NCI-H2171 (cell line): ENCODE measurements around the gene DNAJC4.
"Not testable (repeated sequence)": the region's sequence is repeated elsewhere in the genome, so short reads cannot be mapped to it uniquely, and the experiment has no call there.

Source experiments
- DNase-seq: peaks from one replicate; lab custom pipeline; 2025; lab: John Stamatoyannopoulos, UW

Gene DNAJC4

DNA sequence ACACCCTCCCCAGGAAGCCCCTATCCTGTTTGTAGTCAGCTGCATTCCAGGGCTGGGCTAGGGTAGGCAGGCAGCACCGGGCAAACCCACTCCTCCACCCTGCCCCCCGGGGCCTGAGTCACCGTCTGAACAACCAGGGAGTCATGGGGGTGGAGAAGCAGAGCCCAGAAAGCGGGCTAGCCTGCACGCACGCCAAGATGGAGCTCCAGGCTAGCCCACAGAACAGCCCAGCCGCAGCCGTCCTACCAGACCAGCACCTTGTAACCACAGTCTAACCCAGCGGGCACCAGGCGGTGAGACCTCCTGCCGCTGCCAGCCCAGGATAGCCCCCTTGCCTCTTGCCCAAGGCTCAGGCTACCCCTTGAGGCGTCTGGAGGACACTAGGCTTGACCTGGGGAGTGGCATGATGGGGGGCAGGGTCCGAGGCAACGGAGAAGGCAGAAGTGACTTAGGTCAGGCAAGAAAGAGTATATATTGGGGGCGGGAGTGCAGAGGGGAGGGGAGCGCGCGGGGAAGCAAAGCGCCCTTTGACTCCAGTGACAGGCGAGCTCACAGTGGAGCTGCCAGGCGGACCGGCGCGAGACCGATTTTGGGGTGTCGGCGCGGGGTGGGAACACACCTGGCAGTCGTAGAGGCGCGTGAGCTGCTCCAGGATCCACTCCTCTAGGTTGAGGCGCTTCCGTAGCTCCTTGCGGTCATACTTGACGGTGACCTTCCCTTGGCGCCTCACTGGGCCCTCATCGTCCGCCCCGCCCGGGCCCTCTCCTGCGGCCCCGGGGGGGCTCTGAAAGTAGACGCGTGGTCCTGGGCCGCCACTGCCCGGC, 15.7 kb downstream of the DNAJC4 start:
- DNase-seq: peak; percentile 43

DNA sequence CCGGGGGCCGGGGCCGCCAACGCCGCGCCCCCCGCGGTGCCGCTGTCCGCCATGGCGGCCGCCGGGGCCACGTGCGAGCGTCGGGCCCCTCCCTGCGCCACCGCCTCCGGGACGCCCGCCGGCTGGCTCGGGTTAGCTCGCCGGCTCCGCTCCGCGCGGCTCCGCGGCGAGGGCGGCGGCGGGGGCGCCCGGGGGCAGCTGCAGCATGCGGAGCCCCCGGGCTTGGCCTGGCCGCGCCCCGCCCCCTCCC, 16.2 kb downstream of the DNAJC4 start:
- DNase-seq: not testable (repeated sequence)

DNA sequence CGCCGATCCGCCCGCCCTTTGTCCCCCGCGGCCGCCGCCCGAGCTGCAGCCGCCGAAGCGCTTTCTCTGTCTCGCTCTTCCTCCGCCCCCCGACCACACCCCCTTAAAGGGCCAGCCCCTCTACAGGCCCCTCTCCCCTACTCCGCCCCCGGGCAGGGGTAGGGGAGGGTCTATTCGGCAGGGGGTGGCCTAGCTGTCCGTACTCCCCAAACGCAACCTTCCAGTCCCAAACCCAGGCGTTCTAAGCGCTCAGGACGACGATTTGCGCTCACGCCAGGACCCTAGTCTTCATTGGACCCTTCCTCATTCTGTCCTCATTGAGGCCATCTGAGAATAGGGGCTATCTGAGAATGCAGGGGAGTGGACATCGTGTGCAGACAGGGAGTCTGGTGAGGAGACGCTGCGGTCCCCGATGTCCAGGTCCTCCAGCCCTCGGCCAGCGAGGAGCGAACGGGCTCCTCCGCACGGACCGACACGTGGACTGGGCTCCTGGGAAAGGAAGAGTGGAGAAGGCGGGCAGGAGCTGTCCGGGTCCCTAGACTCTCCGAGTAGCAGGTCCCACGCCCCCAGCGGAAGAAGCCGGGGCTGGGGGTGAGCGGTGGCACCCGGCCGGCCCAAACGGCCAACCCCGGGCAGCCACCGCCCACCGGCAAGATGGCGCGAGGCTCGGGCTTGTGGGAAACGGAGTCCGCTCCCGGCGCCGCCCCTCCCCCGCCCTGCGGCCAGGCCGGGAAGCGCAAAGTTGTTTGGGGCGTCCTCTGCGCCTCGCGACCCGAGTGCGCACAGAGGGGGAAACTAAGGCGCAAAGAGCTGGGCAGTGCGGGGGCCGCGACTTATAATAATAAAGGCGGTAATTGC, 16.8 kb downstream of the DNAJC4 start, which contains the start of gene PPP1R14B:
TSS of gene PPP1R14B (minus strand) at position 73 of the 858 bp plus-strand sequence. CDS start 270 bp downstream, outside the sequence.
- DNase-seq: peak; percentile 79

DNA sequence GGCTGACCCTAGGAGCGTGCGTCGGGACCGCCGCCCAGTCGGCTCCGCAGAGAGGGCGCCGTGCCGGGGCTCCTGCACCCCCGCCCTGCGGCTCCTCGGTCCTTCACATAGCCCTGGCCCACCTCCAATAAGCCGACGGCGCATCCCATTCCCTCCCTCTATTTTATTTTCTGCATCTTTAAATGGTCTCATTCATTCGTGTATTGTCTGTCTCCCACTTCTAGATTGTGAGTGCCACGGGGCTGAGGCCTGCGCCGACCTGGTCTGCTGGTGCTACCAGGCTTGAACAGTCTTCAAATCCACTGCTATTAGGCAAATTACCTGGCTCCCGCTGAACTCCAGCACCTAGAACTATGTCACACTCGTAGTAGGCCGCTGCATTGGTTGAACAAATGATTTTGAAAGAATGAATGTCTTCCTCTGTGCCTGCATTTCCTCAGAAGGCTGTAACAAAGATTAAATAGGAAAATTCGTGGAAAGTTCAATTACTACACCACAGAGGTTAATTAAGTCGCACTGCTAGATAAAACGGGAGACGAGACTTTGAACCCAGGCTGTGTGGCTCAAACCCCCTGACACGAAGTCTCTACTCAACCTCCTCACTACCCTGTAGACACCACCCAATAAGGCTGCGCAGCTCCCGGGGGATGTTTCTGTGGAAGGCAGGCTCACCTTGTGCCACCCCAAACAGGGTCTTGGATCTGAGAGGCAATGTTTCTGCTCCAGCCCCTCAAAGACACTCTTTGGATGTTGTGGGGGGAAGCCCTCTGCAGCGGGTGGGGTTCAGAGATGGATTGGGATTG, 17.6 kb downstream of the DNAJC4 start:
- no peak for DNase-seq

DNA sequence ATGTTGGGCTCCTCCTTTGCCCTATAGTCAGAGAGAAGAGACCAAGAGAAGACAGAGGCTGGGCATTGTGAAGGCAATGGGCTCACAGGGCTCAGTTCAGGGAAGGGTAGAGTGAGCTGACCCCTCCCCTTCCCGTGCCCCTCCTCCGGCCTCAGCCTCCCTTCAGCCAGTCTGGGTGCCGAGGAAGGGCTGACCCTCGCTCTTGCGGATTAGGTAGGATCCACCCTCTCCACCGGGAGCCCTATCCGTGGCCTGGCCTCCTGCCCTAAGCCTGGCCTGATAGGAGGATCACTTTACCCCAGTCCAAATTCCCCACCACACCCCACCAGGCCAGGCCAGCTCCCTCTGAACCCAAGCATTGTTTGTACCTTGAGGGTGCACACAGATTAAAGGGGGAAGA, 18.2 kb downstream of the DNAJC4 start:
- DNase-seq: no peak

DNA sequence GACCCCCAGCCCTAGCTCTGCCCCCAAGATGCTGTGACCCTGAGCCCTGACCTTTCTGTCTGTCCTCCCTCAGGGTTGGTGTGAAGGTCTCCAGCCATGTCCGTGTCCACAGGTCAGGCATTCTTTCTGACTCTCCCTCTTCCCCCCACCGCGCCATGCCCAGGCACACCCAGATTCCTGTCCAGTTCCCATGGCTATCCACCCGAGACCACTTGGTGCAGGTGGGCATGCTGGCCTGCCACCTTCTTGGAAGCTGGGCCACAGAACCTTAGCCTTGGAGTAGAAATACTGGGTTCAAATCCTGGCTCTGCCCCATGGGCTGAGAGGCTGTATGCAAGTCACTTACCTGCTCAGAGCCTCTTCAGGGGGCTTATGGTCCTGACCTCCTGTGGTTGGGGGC, 18.7 kb downstream of the DNAJC4 start:
- DNase-seq: no peak

DNA sequence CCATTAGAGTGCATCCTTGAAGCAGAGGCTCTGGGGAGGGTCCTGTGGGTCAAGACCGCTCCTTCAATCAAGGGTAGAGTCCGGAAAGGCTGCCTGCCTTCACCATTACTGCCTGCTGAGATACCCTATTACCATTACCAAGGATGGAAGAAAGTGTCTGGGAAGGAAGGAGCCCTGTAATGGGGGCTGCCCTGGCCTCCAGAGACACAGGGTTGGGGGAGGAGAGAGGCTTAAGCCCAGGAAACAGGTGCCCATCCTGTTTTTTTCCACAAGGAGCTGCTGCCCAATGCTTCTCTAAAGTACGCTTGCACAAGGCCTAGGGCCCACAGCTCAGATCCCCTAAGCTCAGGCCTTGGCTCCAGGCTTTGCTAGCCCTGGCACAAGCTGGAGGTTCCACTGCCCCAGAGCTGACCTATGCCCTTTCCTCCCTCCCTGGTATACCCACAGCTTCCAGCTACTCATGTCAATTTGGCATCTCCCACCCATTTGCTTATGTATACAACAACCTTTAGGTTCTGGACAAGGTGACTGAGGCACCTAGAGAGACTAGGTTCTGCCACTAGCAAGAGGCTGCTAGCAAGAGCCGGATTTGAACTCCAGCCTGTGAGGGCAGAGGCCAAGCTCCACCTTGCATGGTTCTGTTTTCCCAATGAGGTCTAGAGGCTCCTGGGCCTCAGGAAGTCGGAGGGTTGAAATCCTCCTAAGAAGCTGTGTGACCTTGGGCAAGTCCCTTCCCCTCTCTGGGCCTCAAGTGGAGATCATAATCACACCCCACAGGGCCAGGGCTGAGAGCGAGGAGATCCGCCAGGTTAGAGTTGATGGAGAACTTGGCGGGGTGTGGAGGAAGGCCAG, 19.4 kb downstream of the DNAJC4 start:
- DNase-seq: no peak

DNA sequence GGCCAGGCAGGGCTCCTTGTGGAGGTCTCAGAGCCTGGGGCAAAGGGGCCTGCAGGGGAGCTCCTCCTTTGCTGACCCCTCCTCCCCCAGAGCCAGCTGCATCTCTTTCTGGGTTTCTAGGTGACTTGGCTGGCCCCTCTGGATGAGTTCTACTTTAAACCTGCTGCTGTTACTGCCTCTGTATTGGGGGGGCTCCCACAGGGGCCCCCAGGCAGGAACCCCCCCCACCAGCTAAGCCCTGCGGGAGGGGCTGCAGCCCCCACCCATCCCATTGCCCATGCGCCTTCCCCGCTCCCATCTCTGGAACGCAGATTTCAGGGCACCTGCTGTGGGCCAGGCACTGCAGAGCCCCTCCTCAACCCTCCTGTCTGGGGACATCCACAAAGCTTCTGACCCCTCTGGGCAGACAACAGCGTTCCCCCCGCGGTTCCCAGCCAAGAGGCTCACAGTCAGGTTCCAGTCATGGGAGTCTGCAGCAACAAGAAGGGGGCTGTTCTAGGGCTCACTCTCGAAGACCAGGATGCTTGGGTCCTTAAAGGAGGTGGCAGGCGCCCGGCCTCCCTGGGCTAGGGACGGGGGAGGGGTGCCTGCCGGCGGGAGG, 20.2 kb downstream of the DNAJC4 start:
- DNase-seq: no peak

DNA sequence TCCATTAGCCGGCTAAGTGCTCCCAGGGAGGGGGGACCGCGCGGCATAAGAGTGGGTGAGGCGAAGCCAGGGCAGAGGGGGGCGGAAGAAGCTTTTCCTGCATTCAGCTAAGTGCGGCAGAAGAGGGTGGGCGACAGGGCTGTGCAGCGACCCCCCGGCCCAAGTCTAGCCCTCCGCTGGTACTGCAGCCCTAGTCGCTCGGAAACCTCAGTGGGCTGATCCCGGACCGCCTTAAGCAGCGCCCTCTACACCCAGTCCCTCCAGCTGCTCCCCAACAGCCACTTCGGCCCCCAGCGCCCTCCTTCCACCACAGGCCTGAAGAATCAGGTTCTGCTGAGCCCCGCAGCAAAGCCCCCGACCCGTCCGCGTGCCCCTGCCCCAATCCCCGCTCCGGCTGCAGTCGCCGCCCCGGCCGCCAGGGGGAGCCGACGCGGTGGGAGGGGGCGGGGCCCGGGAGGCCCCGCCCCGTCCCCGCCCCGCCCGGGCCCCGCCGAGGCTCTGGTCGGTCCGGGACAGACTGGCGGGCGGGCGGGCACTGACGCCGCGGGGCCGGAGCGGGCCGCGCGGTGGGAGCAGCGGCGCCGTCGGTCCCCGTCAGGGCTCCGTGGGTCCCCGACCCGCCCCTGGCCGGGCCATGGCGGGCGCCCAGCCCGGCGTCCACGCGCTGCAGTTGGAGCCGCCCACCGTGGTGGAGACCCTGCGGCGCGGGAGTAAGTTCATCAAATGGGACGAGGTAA, 20.8 kb downstream of the DNAJC4 start, which contains the start of gene PLCB3:
TSS of gene PLCB3 (plus strand) at position 515 of the 737 bp plus-strand sequence. CDS start at position 635, 120 bp downstream.
- peak; percentile 61 for DNase-seq

DNA sequence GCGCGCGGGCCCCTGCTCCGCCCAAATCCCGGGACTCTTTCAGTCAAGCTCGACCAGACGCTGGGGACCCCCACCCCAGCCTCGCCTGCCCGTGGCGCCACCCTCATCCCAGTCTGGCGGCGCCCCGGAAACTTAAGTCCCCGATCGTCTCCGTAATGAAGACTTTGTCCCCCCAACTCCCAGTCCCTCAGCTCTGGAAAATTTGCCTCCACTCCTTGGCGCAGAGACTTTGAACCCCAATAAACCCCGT, 21.3 kb downstream of the DNAJC4 start:
- no peak for DNase-seq

DNA sequence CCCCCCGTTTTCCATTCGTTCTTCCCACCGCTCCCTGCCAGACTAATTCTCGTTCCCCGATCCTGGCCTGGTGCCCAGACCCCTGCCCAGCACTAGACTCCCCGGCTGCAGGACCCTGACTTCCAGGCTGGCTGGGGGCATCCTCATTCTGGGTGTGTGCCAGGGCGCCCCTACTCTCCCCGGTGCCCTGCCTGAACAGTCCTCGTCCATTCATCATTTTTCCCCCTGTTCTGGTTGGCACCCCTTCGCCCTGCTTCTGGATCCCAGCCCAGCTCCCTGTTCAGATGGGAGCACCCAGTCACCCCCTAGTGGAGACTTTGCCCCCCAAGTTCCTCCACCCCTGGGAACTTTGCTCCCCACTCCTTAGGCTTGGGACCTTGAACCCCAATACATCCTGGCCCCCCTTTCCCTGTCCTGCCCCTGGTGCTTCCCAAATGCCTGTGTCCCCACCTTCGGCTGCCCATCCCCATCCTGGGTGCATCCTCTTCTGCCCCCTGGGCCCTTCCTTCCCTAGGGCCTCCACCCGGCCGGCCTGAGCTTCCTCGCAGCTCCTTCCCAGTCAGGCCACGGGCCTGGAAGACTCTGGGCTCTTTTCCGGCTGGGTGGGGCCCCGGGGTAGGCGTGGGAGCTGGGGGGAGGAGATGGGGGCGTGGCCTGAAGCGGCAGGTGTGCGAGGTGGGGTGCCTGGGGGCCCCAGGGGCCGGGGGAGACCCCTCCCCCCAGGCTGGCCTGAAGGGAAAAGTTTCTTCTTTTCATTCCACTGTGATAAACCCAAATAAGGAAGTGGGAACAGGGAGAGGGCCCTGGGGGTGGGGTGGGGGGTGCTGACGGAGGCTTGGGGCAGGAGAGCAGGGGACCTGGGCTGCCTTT, 21.9 kb downstream of the DNAJC4 start:
- no peak for DNase-seq

DNA sequence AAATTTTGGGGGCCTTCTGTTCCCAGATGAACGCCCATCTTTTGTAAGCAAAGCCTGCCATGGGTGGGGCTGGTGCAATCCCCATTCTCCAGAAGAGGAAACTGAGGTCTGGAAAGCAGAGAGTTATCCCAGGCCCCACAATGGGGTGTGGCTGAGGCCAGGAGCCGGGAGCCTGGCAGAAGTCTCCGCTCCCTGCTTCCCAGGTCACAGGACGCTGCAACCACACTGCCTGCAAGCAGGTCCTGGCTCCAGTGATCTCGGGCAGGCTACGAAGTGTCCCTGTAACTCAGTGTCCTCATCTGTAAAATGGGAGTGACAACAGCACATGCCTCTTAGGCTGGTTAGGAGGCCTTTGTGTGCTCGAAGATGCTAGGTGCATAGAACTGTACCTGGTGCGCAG, 22.7 kb downstream of the DNAJC4 start:
- no peak for DNase-seq

DNA sequence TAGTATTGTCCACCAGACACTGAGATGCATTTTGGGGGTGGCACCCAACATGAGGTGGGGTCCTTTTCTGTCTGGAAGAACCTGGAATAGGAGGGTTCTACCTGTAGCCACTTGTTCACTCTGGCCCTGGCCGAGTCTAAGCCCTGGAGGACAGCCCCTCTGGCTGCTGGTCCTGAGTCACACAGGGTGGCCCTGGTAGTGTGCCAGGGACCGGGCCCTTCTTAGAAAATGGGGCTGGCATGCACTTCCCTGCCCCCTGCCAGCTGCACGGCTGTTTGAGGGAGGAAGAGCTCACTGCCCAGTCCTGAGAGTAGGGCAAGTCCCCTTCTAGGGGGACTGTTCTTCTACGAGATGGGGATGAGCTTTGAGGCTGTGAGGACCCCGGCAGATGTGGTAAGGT, 23.1 kb downstream of the DNAJC4 start:
- DNase-seq: no peak

DNA sequence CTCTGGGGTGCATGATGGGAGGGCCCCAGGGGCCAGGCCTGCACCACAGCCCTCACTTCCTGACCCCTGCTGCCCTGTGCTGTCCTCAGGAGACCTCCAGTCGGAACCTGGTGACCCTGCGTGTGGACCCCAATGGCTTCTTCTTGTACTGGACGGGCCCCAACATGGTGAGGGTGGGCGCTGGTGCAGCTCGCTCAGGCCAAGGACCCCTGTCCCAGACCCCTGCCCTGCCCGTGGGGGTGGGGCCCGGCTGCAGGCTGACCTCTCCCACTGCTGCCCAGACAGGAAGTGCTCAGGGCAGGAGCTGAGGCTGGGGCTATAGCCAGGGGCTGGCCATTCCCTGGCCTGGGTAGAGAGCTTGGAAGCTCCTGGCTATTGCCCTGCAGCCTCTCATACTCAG, 24.0 kb downstream of the DNAJC4 start:
- DNase-seq: no peak

DNA sequence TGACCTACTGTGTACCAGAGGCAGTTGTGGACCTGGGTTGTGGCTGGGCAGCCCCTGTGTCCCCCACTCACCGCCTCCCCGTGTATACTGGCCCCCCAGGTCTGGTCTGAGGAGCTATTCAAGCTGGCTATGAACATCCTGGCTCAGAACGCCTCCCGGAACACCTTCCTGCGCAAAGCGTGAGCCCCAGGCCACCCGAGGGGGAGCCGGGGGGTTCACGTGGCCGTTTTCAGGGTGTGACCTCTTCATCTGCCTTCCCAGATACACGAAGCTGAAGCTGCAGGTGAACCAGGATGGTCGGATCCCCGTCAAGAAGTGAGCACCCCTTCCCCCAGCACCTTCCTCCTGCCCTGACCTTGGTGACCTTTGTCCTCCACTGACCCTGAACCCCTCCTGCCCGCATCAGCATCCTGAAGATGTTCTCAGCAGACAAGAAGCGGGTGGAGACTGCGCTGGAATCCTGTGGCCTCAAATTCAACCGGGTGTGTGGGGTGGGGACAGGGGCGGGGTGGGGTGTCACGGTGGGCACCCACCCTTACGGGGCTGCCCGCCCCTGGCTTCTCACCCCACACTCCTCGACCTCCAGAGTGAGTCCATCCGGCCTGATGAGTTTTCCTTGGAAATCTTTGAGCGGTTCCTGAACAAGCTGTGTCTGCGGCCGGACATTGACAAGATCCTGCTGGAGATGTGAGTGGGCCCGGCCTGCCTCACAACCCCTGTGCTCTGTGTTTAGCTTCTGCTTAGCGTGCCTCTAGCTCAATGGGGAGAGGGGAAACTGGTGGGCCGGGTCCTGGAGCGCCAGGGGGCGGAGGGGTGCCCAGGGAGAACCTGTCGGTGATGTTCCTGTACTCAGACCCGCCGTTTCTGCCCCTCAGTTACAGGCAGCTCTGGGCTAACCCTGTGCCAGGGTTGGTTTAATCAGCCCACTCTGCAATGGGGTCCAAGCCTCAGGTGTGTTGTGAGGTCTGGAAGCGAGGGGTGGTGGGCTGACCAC, 25.1 kb downstream of the DNAJC4 start:
- DNase-seq: no peak

DNA sequence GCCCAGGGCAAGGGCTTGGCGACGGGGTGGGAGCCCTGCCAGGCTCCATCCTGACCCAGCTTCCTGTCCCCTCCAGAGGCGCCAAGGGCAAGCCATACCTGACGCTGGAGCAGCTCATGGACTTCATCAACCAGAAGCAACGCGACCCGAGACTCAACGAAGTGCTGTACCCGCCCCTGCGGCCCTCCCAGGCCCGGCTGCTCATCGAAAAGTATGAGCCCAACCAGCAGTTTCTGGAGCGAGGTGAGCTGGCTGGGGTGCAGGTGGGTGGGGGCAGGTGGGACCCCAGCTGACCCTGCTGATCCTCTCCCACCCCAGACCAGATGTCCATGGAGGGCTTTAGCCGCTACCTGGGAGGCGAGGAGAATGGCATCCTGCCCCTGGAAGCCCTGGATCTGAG, 26.0 kb downstream of the DNAJC4 start:
- DNase-seq: no peak

DNA sequence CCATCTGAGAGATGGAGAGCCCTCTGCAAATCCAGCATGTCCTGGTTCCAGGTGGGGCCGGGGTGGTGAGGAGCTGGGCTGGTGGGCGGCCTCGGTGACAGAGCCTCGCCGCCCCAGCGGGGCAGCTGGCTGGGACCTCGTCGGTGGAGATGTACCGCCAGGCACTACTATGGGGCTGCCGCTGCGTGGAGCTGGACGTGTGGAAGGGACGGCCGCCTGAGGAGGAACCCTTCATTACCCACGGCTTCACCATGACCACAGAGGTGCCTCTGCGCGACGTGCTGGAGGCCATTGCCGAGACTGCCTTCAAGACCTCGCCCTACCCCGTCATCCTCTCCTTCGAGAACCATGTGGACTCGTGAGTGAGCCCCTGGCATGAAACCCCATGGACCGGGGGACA, 28.0 kb downstream of the DNAJC4 start:
- DNase-seq: no peak

DNA sequence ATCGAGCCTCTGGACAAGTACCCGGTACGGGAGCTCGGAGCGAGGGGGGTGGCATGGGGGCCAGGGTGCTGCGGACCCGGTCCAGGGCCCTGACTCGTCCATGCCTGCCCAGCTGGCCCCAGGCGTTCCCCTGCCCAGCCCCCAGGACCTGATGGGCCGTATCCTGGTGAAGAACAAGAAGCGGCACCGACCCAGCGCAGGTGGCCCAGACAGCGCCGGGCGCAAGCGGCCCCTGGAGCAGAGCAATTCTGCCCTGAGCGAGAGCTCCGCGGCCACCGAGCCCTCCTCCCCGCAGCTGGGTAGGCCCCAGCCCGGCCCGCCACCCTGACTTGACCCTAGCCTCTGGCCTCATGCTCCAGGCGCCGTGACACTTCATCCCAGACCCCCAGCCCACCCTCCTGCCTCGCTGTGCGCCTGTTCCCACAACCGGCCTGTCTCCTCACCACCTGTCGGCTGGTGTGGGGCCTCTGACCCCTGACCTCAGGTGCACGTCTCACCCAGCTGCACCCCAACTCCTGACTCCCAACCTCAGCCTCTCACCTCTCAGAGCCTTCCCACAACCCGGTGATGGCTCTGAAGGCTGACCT, 28.7 kb downstream of the DNAJC4 start:
- DNase-seq: no peak
